Uterus (tissue), 2 donors: ENCODE results near the gene TMEM178B.

ENCODE experiments used
- CTCF ChIP-seq, 4 experiments: fragments of 200-600 bp in 2 of 4; fragments of 450-650 bp in 2 of 4; sonication (generic) in 2 of 4; IDR thresholded peaks; one replicate each; pipeline ENCODE4 v1.5.1; 2016 to 2019; ENCODE audit warnings: antibody characterized with exemption in 4 of 4, mild to moderate bottlenecking in 2 of 4, moderate library complexity in 1 of 4
- POLR2A ChIP-seq, 2 donors: fragments of 450-650 bp; IDR thresholded peaks; one replicate each; pipeline ENCODE4 v1.6.1; 2016; ENCODE audit warnings: antibody characterized with exemption in 2 of 2, mild to moderate bottlenecking in 1 of 2, moderate library complexity in 1 of 2

- TF ChIP-seq CTCF (IDR thresholded peaks at IDR 0.05), result no peak
- no peak for TF ChIP-seq POLR2A (IDR thresholded peaks at IDR 0.05)
These were observed 254.4 kb downstream of the TMEM178B start for GRCh38 chr7:141328290-141328689.
